H1 (cell line): ENCODE results near the gene USH1G. TPM values are rescaled to one million over a fixed set of nuclear protein-coding genes. Genes with fewer than 3 reads are reported as not detected.

Source experiments
- CTCF ChIA-PET: fragments of 300-600 bp; sonication (Branson Sonifier 250); formaldehyde crosslinking; loops from one replicate; lab custom pipeline; 2021; ENCODE audit not compliant: partially characterized antibody; lab: Charles Lee
- POLR2A ChIA-PET: fragments of 300-600 bp; sonication (Branson Sonifier 250); formaldehyde crosslinking; loops from one replicate; lab custom pipeline; 2021; ENCODE audit warnings: inconsistent platforms; ENCODE audit not compliant: partially characterized antibody; lab: Charles Lee
- DNase-seq, 2 experiments: peaks; one replicate each; pipeline versions ENCODE4 v3.0.0 to v3.0.0-alpha.2; 2010 to 2022; ENCODE audit warnings: low spot score in 2 of 2, low read depth in 1 of 2, mixed read lengths in 1 of 2
- FAIRE-seq: peaks from 2 replicates; lab custom pipeline; 2011; peaks lifted over from hg19 to GRCh38; lab: Jason Lieb, UNC
- H2AFZ ChIP-seq: 2 replicates; pipeline ENCODE4 v1.8.1; 2012; ENCODE audit warnings: low read length, inconsistent platforms
- H2AK5ac ChIP-seq: 2 replicates; pipeline ENCODE4 v1.6.1; 2013; ENCODE audit warnings: low read depth, low read length
- H2BK120ac ChIP-seq: replicated peaks from 2 replicates; pipeline ENCODE3; 2013; ENCODE audit warnings: low read depth, low read length, inconsistent platforms
- H2BK12ac ChIP-seq: 2 replicates; pipeline ENCODE4 v1.6.1; 2013; ENCODE audit warnings: low read depth, low read length
- H2BK15ac ChIP-seq: 2 replicates; pipeline ENCODE4 v1.6.1; 2013; ENCODE audit warnings: low read length
- H2BK20ac ChIP-seq: 2 replicates; pipeline ENCODE4 v1.6.1; 2013; ENCODE audit warnings: low read length
- H2BK5ac ChIP-seq: 2 replicates; pipeline ENCODE4 v1.6.1; 2013; ENCODE audit warnings: low read depth, low read length
- H3K14ac ChIP-seq: 2 replicates; pipeline ENCODE4 v1.6.1; 2013; ENCODE audit warnings: inconsistent platforms; ENCODE audit not compliant: insufficient read length
- H3K18ac ChIP-seq: 2 replicates; pipeline ENCODE4 v1.6.1; 2013; ENCODE audit warnings: low read length; ENCODE audit errors: extremely low read depth
- H3K23ac ChIP-seq: 2 replicates; pipeline ENCODE4 v1.6.1; 2013; ENCODE audit warnings: inconsistent platforms; ENCODE audit not compliant: insufficient read length
- H3K23me2 ChIP-seq: 2 replicates; pipeline ENCODE4 v1.6.1; 2013; ENCODE audit warnings: low read depth, low read length
- H3K27ac ChIP-seq: 2 replicates; pipeline ENCODE4 v1.6.1; 2011; ENCODE audit warnings: low read depth, low read length, inconsistent platforms
- H3K27me3 ChIP-seq, 4 experiments: replicated peaks in 1 of 4; 1 replicate in 1 of 4; 2 replicates in 3 of 4; pipeline versions ENCODE4 v1.6.1 to v1.8.1; 2011 to 2013; ENCODE audit warnings: low read length in 3 of 4, mild to moderate bottlenecking in 3 of 4, inconsistent platforms in 2 of 4, mixed read lengths in 2 of 4, moderate library complexity in 1 of 4; ENCODE audit not compliant: control insufficient read depth in 3 of 4, insufficient read depth in 3 of 4; ENCODE audit errors: extremely low read depth in 1 of 4
- H3K36me3 ChIP-seq, 4 experiments: 2 replicates each; pipeline versions ENCODE4 v1.6.1 to v1.8.1; 2011 to 2013; ENCODE audit warnings: mild to moderate bottlenecking in 4 of 4, low read length in 3 of 4, moderate library complexity in 2 of 4, control low read depth in 1 of 4, inconsistent platforms in 1 of 4; ENCODE audit not compliant: insufficient read depth in 4 of 4, control insufficient read depth in 2 of 4
- H3K4ac ChIP-seq: replicated peaks from 2 replicates; pipeline ENCODE3; 2013; ENCODE audit warnings: low read length, low read depth, mixed read lengths, inconsistent platforms; ENCODE audit not compliant: insufficient read length
- H3K4me1 ChIP-seq, 4 experiments: replicated peaks in 1 of 4; 1 replicate in 1 of 4; 2 replicates in 3 of 4; pipeline versions ENCODE4 v1.6.1 to v1.8.1; 2011 to 2013; ENCODE audit warnings: low read length in 3 of 4, inconsistent platforms in 2 of 4, mixed read lengths in 1 of 4; ENCODE audit not compliant: insufficient read depth in 4 of 4, control insufficient read depth in 3 of 4
- H3K4me2 ChIP-seq, 2 experiments: 2 replicates each; pipeline versions ENCODE4 v1.6.1 to v1.8.1; 2011 to 2013; ENCODE audit warnings: low read depth in 2 of 2, low read length in 2 of 2, control low read depth in 1 of 2, inconsistent platforms in 1 of 2, mild to moderate bottlenecking in 1 of 2; ENCODE audit not compliant: insufficient read depth in 1 of 2
- H3K4me3 ChIP-seq, 4 experiments: fragments of 200-600, 300-600 bp in 1 of 4; sonication (generic), shearing (Covaris generic), sonication (Bioruptor Twin) in 1 of 4; 2 replicates each; pipeline versions ENCODE4 v1.5.1 to v1.8.1; 2011 to 2016; ENCODE audit warnings: low read length in 4 of 4, low read depth in 3 of 4, control low read depth in 2 of 4, inconsistent platforms in 2 of 4, mild to moderate bottlenecking in 2 of 4, mixed read lengths in 1 of 4, moderate library complexity in 1 of 4; ENCODE audit not compliant: insufficient read depth in 2 of 4; ENCODE audit errors: extremely low read depth in 1 of 4
- H3K56ac ChIP-seq: replicated peaks from 2 replicates; pipeline ENCODE3; 2013; ENCODE audit warnings: low read depth, mild to moderate bottlenecking, mixed read lengths, low read length, inconsistent platforms; ENCODE audit not compliant: insufficient read length
- H3K79me1 ChIP-seq: 2 replicates; pipeline ENCODE4 v1.6.1; 2013; ENCODE audit warnings: low read depth, low read length, control low read depth
- H3K79me2 ChIP-seq, 2 experiments: 2 replicates each; pipeline versions ENCODE4 v1.6.1 to v1.8.1; 2012 to 2013; ENCODE audit warnings: low read length in 2 of 2, mild to moderate bottlenecking in 2 of 2, inconsistent platforms in 1 of 2; ENCODE audit not compliant: insufficient read depth in 2 of 2, control insufficient read depth in 1 of 2
- H3K9ac ChIP-seq, 4 experiments: replicated peaks in 1 of 4; 1 replicate in 1 of 4; 2 replicates in 3 of 4; pipeline versions ENCODE4 v1.6.1 to v1.8.1; 2011 to 2013; ENCODE audit warnings: low read depth in 3 of 4, low read length in 3 of 4, control low read depth in 2 of 4, mild to moderate bottlenecking in 2 of 4, moderate library complexity in 2 of 4, inconsistent platforms in 1 of 4; ENCODE audit errors: extremely low read depth in 1 of 4
- H3K9me3 ChIP-seq, 2 experiments: 2 replicates each; pipeline versions ENCODE4 v1.6.1 to v1.8.1; 2012 to 2013; ENCODE audit warnings: mild to moderate bottlenecking in 2 of 2, moderate library complexity in 2 of 2, control low read depth in 1 of 2, inconsistent platforms in 1 of 2, low read depth in 1 of 2, low read length in 1 of 2, mixed read lengths in 1 of 2; ENCODE audit not compliant: insufficient read depth in 2 of 2
- H4K20me1 ChIP-seq, 2 experiments: replicated peaks in 1 of 2; 2 replicates each; pipeline versions ENCODE3 to v1.8.1; 2011 to 2013; ENCODE audit warnings: inconsistent platforms in 2 of 2, low read length in 2 of 2, mild to moderate bottlenecking in 1 of 2; ENCODE audit not compliant: insufficient read depth in 2 of 2, control insufficient read depth in 1 of 2
- H4K5ac ChIP-seq: 2 replicates; pipeline ENCODE4 v1.6.1; 2013; ENCODE audit warnings: low read length, low read depth, mixed read lengths, inconsistent platforms; ENCODE audit not compliant: insufficient read length
- H4K8ac ChIP-seq: 2 replicates; pipeline ENCODE4 v1.8.0; 2013; ENCODE audit warnings: mild to moderate bottlenecking, moderate library complexity, low read length, inconsistent platforms; ENCODE audit not compliant: insufficient read depth; ENCODE audit errors: extremely low read depth
- H4K91ac ChIP-seq: replicated peaks from 2 replicates; pipeline ENCODE3; 2013; ENCODE audit warnings: low read length, mixed read lengths, inconsistent platforms; ENCODE audit not compliant: insufficient read length
- WGBS, 2 experiments: shearing (Covaris generic) in 1 of 2; methylation state at CpG; one replicate each; pipeline versions ENCODE4 v1.1.6 to v1.1.7; 2013 to 2015; ENCODE audit warnings: low lambda C conversion rate in 2 of 2, mixed read lengths in 2 of 2, inconsistent platforms in 1 of 2, low coverage in 1 of 2, missing lambda C conversion rate in 1 of 2; ENCODE audit not compliant: insufficient replicate concordance in 2 of 2, insufficient coverage in 1 of 2, insufficient read length in 1 of 2; ENCODE audit errors: extremely low coverage in 1 of 2, missing lambda C conversion rate in 1 of 2; 5-methylcytosine and 5-hydroxymethylcytosine counted together
- polyA plus RNA-seq, 7 experiments: library from polyadenylated mRNA; depleted of rRNA in 3 of 7; stranded (reverse) in 5 of 7; unstranded in 2 of 7; fragments of >200 nt in 5 of 7; fragments of 200-250 nt in 2 of 7; gene quantifications; 1 replicate in 5 of 7; 2 replicates in 1 of 7; 4 replicates in 1 of 7; pipeline versions ENCODE4 v1.2.1 to v1.2.3, GENCODE V29; 2011 to 2013; ENCODE audit warnings: missing spikeins in 2 of 7, mixed read lengths in 2 of 7
- total RNA-seq: library from RNA; stranded (reverse); fragmentation: NEBNext Ultra II Directional; extraction: Animal tissue kit (Norgen Biotek cat#: 25700); gene quantifications from 2 replicates; pipeline ENCODE4 v1.2.1, GENCODE V29; 2021

The USH1G gene
- total and polyA plus RNA-seq, 2 of the 8 experiments (the other 6 are each of a cell fraction or from before 2014, with no cell fraction given) = 1.6 to 4.3 TPM

- H2AK5ac ChIP-seq = no peak overlapping the region
- 94% methylated on average over 5 of the region's 5 CpGs; no CpG with 5 or more reads in 1 of the 2 experiments for WGBS, 2 experiments
- no peaks in the 10 kb centered on the region for H3K79me1 ChIP-seq
- no peaks in the 10 kb centered on the region for H3K79me2 ChIP-seq
- H4K91ac ChIP-seq = no peak overlapping the region
- peaks cover 0 to 4% of the 10 kb centered on the region in 2 experiments for H4K20me1 ChIP-seq
- no peak overlapping the region for H3K23ac ChIP-seq
- no peak overlapping the region for H3K18ac ChIP-seq
- DNase-seq (no peak), FAIRE-seq (no peak)
- H3K4me3 ChIP-seq = no peak overlapping the region
- H4K5ac ChIP-seq = no peak overlapping the region
- H3K9ac ChIP-seq = no peak overlapping the region
- H3K9me3 ChIP-seq = no peaks in the 10 kb centered on the region
- no peak overlapping the region for H4K8ac ChIP-seq
- H3K4ac ChIP-seq = no peak overlapping the region
- peak overlapping the region; percentile 4; the same call in 1 of the 2 replicates for H2BK12ac ChIP-seq
- no peak overlapping the region for H2BK20ac ChIP-seq
- no peak overlapping the region for H2BK5ac ChIP-seq
- H3K27ac ChIP-seq = no peak overlapping the region
- POLR2A ChIA-PET = interaction anchor here (0.8 kb wide), 1 partner anchor 142 kb away, joined by 3 read pairs; no protein-coding TSS in a partner anchor
- CTCF ChIA-PET = interaction anchor here (1.0 to 49.9 kb wide), 13 partner anchors 12 to 173 kb away, joined by 3 to 1072 read pairs (median 6); partner anchors contain the start of genes FADS6 and OTOP3
- H2AFZ ChIP-seq = no peak overlapping the region
- peaks cover 5% of the 10 kb centered on the region; the same call in 1 of the 2 replicates for H3K23me2 ChIP-seq
- no peak overlapping the region for H2BK120ac ChIP-seq
- no peak overlapping the region for H3K14ac ChIP-seq
- no peak overlapping the region for H3K56ac ChIP-seq
- peaks cover 15 to 24% (median 17%) of the 10 kb centered on the region in 4 experiments for H3K27me3 ChIP-seq
- no peaks in the 10 kb centered on the region; a peak in 1 of 8 replicates for H3K36me3 ChIP-seq
- peaks cover 0 to 13% (median 10%) of the 10 kb centered on the region in 4 experiments; a peak in 6 of 7 replicates for H3K4me1 ChIP-seq
- H3K4me2 ChIP-seq = no peak overlapping the region
- no peak overlapping the region for H2BK15ac ChIP-seq
Observed at GRCh38 chr17:74918906-74919305, 4.1 kb downstream of the USH1G start.
